Sigmoid colon (tissue), 7 donors: ENCODE results near the gene CCNI. TPM values are rescaled to one million over a fixed set of nuclear protein-coding genes. Genes with fewer than 3 reads are reported as not detected.
A peak's percentile ranks its signal among the peaks of the same experiment; 100 is the strongest.

Experiments used
- DNase-seq: peaks from one replicate; pipeline ENCODE4 v3.0.0-alpha.2; 2019
- H3K27ac ChIP-seq, 4 donors: fragments of 200-600 bp; sonication (generic); one replicate each; pipeline ENCODE4 v1.5.1; 2016 to 2019; ENCODE audit warnings: mild to moderate bottlenecking in 1 of 4
- H3K27me3 ChIP-seq, 3 donors: fragments of 200-600 bp; sonication (generic); one replicate each; pipeline ENCODE4 v1.5.1; 2019; ENCODE audit warnings: mild to moderate bottlenecking in 1 of 3
- H3K36me3 ChIP-seq, 4 donors: fragments of 200-600 bp; sonication (generic); one replicate each; pipeline ENCODE4 v1.5.1; 2016 to 2019
- H3K4me1 ChIP-seq, 4 donors: fragments of 200-600 bp; sonication (generic); one replicate each; pipeline ENCODE4 v1.5.1; 2017 to 2019
- H3K4me3 ChIP-seq, 4 donors: fragments of 200-600 bp; sonication (generic); one replicate each; pipeline ENCODE4 v1.5.1; 2017 to 2019; ENCODE audit warnings: mild to moderate bottlenecking in 2 of 4, moderate library complexity in 1 of 4
- H3K9me3 ChIP-seq, 4 donors: fragments of 200-600 bp in 3 of 4; sonication (generic) in 3 of 4; one replicate each; pipeline versions ENCODE4 v1.5.1 to v1.6.1; 2013 to 2019
- EP300 ChIP-seq, 4 donors: sonication (generic); formaldehyde crosslinking; IDR thresholded peaks; one replicate each; pipeline ENCODE4 v1.6.1; 2017; ENCODE audit warnings: antibody characterized with exemption in 4 of 4
- POLR2A ChIP-seq, 2 donors: fragments of 450-650 bp; IDR thresholded peaks; one replicate each; pipeline ENCODE4 v1.6.1; 2016; ENCODE audit warnings: antibody characterized with exemption in 2 of 2, mild to moderate bottlenecking in 2 of 2, moderate library complexity in 2 of 2
- POLR2AphosphoS5 ChIP-seq, 4 donors: sonication (generic); formaldehyde crosslinking; IDR thresholded peaks; one replicate each; pipeline ENCODE4 v1.6.1; 2017; ENCODE audit warnings: antibody characterized with exemption in 4 of 4
- whole genome bisulfite sequencing, 2 donors: extraction: QIAGEN DNeasy Blood & Tissue Kit; methylation state at CpG; one replicate each; pipeline ENCODE4 v1.1.7; 2013; 5-methylcytosine and 5-hydroxymethylcytosine counted together
- intact Hi-C: fragments of 100-400 bp; cut with DNase I; formaldehyde crosslinking; loops from one replicate; pipeline ENCODE4 v1.15.1; 2023
- polyA plus RNA-seq, 3 donors: library from polyadenylated mRNA; stranded (reverse); fragments of 200-250 nt; gene quantifications; one replicate each; pipeline ENCODE4 v1.2.3, GENCODE V29; 2013
- total RNA-seq, 4 donors: library from RNA; depleted of rRNA; stranded (reverse); fragments of >200 nt; gene quantifications; one replicate each; pipeline ENCODE4 v1.1.0, GENCODE V29; 2016
- TF ChIP-seq, protein P1 (sequence below), 4 experiments: fragments of 450-650 bp in 3 of 4; fragments of 200-600 bp in 1 of 4; IDR thresholded peaks; one replicate each; pipeline ENCODE4 v1.5.1; 2016 to 2019; ENCODE audit warnings: antibody characterized with exemption in 4 of 4, mild to moderate bottlenecking in 3 of 4, moderate library complexity in 2 of 4
- donor health status: healthy with polysubstance abuse.
- donor health status: Bipolar disorder and iron deficiency.
- donor health status: healthy.

Gene CCNI
- total and polyA plus RNA-seq, 7 donors, result 118 to 339 (median 248) TPM

GRCh38 chr4:77076889-77077635 is 1.3 kb upstream of the CCNI start:
- intact Hi-C loops, result loop anchor here (1.0 to 10.0 kb wide), 4 partner anchors 80 to 1562 kb away; partner anchors contain the start of genes CCNG2, RCHY1, SCARB2 and SEPTIN11
- H3K27ac ChIP-seq, result peak overlapping the region; percentile 98 to 100 (median 100)

GRCh38 chr4:77074981-77075855 is 571 bp downstream of the CCNI start:
- peak in 2 of 4 donors; percentile 40 to 60 for TF ChIP-seq POLR2AphosphoS5 (IDR thresholded peaks at IDR 0.05)
- TF ChIP-seq, protein P1, sequence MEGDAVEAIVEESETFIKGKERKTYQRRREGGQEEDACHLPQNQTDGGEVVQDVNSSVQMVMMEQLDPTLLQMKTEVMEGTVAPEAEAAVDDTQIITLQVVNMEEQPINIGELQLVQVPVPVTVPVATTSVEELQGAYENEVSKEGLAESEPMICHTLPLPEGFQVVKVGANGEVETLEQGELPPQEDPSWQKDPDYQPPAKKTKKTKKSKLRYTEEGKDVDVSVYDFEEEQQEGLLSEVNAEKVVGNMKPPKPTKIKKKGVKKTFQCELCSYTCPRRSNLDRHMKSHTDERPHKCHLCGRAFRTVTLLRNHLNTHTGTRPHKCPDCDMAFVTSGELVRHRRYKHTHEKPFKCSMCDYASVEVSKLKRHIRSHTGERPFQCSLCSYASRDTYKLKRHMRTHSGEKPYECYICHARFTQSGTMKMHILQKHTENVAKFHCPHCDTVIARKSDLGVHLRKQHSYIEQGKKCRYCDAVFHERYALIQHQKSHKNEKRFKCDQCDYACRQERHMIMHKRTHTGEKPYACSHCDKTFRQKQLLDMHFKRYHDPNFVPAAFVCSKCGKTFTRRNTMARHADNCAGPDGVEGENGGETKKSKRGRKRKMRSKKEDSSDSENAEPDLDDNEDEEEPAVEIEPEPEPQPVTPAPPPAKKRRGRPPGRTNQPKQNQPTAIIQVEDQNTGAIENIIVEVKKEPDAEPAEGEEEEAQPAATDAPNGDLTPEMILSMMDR (IDR thresholded peaks at IDR 0.05), result no peak
- DNase-seq, result peak; percentile 87
- peak overlapping the region; percentile 98 to 100 (median 100) for H3K27ac ChIP-seq
- intact Hi-C loops, result loop anchor here (5.0 to 10.0 kb wide), 3 partner anchors 128 to 1560 kb away; partner anchors contain the start of genes RCHY1, SCARB2, SEPTIN11 and THAP6
- H3K4me1 ChIP-seq, result peaks cover 0 to 49% (median 41%) of the 10 kb centered on the region in 4 donors
- H3K36me3 ChIP-seq, result no peaks in the 10 kb centered on the region
- no peaks in the 10 kb centered on the region for H3K9me3 ChIP-seq
- H3K4me3 ChIP-seq, result peak overlapping the region; percentile 89 to 99 (median 94)
- H3K27me3 ChIP-seq, result no peaks in the 10 kb centered on the region
- WGBS, 2 donors, result 1% methylated on average over 89 of the region's 89 CpGs

More at GRCh38 chr4:77076889-77077635, 1.3 kb upstream of the CCNI start:
- Histone ChIP-seq H3K27me3 (no peaks in the 10 kb centered on the region), H3K36me3 (no peaks in the 10 kb centered on the region), H3K4me3 (peak overlapping the region; percentile 89 to 99 (median 94)), H3K9me3 (no peaks in the 10 kb centered on the region), H3K4me1 (peaks cover 0 to 34% (median 24%) of the 10 kb centered on the region in 4 donors)
- TF ChIP-seq POLR2AphosphoS5 (IDR thresholded peaks at IDR 0.05) (no peak), EP300 (IDR thresholded peaks at IDR 0.05) (no peak), POLR2A (IDR thresholded peaks at IDR 0.05) (no peak)
- TF ChIP-seq, protein P1 (IDR thresholded peaks at IDR 0.05), result no peak
- no peak for DNase-seq
- WGBS, 2 donors, result 68 to 71% methylated on average over 10 of the region's 10 CpGs

DNA sequence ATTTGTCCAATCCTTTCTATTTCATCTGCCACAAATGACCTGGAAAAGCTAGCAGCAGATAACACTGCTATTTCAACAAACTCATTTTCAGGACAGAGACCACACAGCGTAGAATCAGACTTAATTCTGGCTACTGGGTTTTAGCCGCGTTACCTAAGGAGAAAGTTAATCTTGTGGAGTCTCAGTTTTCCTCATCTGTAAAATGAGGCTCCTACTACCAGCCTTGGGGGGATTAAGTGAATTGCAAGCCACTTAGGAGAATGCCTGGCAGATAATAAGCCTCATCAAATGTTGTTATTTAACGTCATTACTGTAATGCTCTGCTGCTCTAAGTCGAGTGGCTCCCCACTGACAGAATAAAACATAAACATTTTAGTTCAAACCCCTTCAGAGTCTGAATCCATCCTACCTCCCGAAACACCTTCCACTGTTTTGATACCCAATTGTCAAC is 1.4 kb downstream of the CCNI start:
- Histone ChIP-seq H3K4me3 (peak overlapping the region; percentile 89 to 99 (median 94)), H3K27ac (peak overlapping the region; percentile 98 to 100 (median 100)), H3K4me1 (peaks cover 0 to 57% (median 47%) of the 10 kb centered on the region in 4 donors), H3K36me3 (no peaks in the 10 kb centered on the region), H3K27me3 (no peaks in the 10 kb centered on the region), H3K9me3 (no peaks in the 10 kb centered on the region)
- WGBS, 2 donors, result 4 to 7% methylated on average over 6 of the region's 6 CpGs
- intact Hi-C loops, result loop anchor here (10.0 kb wide), 2 partner anchors 860 to 1560 kb away; partner anchors contain the start of genes RCHY1, SCARB2 and THAP6
- DNase-seq, result no peak
- no peak for TF ChIP-seq POLR2AphosphoS5 (IDR thresholded peaks at IDR 0.05)
- TF ChIP-seq EP300 (IDR thresholded peaks at IDR 0.05), result no peak
- TF ChIP-seq, protein P1 (IDR thresholded peaks at IDR 0.05), result no peak
- TF ChIP-seq POLR2A (IDR thresholded peaks at IDR 0.05), result no peak

GRCh38 chr4:77073981-77074380 is 1.8 kb downstream of the CCNI start:
- Histone ChIP-seq H3K4me3 (peak overlapping the region; percentile 89 to 99 (median 94)), H3K27me3 (no peaks in the 10 kb centered on the region), H3K4me1 (peaks cover 0 to 61% (median 49%) of the 10 kb centered on the region in 4 donors), H3K9me3 (no peaks in the 10 kb centered on the region), H3K36me3 (no peaks in the 10 kb centered on the region), H3K27ac (peak overlapping the region; percentile 98 to 100 (median 100))
- DNase-seq, result no peak
- TF ChIP-seq EP300 (IDR thresholded peaks at IDR 0.05), result no peak
- no peak for TF ChIP-seq POLR2A (IDR thresholded peaks at IDR 0.05)
- TF ChIP-seq POLR2AphosphoS5 (IDR thresholded peaks at IDR 0.05), result no peak
- TF ChIP-seq, protein P1 (IDR thresholded peaks at IDR 0.05), result no peak
- 5 to 7% methylated on average over 5 of the region's 5 CpGs for WGBS, 2 donors
- intact Hi-C loops, result loop anchor here (10.0 kb wide), 2 partner anchors 859 to 1559 kb away; partner anchors contain the start of genes RCHY1, SCARB2 and THAP6
